GM18867 (cell line): Measurements from ENCODE around the gene DNMT3B.
"Not testable (repeated sequence)": the region's sequence is repeated elsewhere in the genome, so short reads cannot be mapped to it uniquely, and the experiment has no call there.

Experiments
- ATAC-seq: cut with Tn5 transposase; IDR thresholded peaks from one replicate; pipeline ENCODE4 v1.9.1; 2021; ENCODE audit warnings: mild to moderate bottlenecking, moderate library complexity; ENCODE audit not compliant: unreplicated experiment

The DNMT3B gene

GRCh38 chr20:32789896-32790750 is 27.9 kb downstream of the DNMT3B start:
- peak; percentile 58 for ATAC-seq

GRCh38 chr20:32790751-32791057 is 28.5 kb downstream of the DNMT3B start:
- ATAC-seq = no peak

- no peak for ATAC-seq
Measured at GRCh38 chr20:32792316-32792715, 30.1 kb downstream of the DNMT3B start.

GRCh38 chr20:32792731-32793458 is 30.7 kb downstream of the DNMT3B start:
- no peak for ATAC-seq

GRCh38 chr20:32796383-32796948 is 34.3 kb downstream of the DNMT3B start:
- no peak for ATAC-seq

- ATAC-seq = no peak
Measured at GRCh38 chr20:32796981-32797451, 34.8 kb downstream of the DNMT3B start.

GRCh38 chr20:32797571-32797970 is 35.4 kb downstream of the DNMT3B start:
- ATAC-seq = not testable (repeated sequence)

- ATAC-seq = no peak
Measured at GRCh38 chr20:32798046-32798981, 36.1 kb downstream of the DNMT3B start.

- ATAC-seq = no peak
Measured at GRCh38 chr20:32803092-32803491, 40.9 kb downstream of the DNMT3B start.

GRCh38 chr20:32804022-32804715 is 42.0 kb downstream of the DNMT3B start:
- ATAC-seq = no peak

GRCh38 chr20:32804817-32805216 is 42.6 kb downstream of the DNMT3B start:
- ATAC-seq = no peak

- no peak for ATAC-seq
Measured at GRCh38 chr20:32805721-32806120, 43.5 kb downstream of the DNMT3B start.

- no peak for ATAC-seq
Measured at GRCh38 chr20:32806356-32806755, 44.2 kb downstream of the DNMT3B start.

- ATAC-seq = no peak
Measured at GRCh38 chr20:32807706-32808105, 45.5 kb downstream of the DNMT3B start.

GRCh38 chr20:32808438-32808837 is 46.3 kb downstream of the DNMT3B start:
- ATAC-seq = no peak

GRCh38 chr20:32809907-32810306 is 47.7 kb downstream of the DNMT3B start:
- no peak for ATAC-seq

GRCh38 chr20:32810941-32811340 is 48.8 kb downstream of the DNMT3B start:
- ATAC-seq = no peak

GRCh38 chr20:32811886-32812285 is 49.7 kb downstream of the DNMT3B start:
- ATAC-seq = no peak

GRCh38 chr20:32819992-32820697 is 58.0 kb downstream of the DNMT3B start:
- ATAC-seq = peak; percentile 62
